B cell (primary cell): ENCODE results near the gene ADD3.

Experiments used
- EZH2 ChIP-seq: IDR thresholded peaks from 2 replicates; pipeline ENCODE4 v1.6.1; 2012; ENCODE audit warnings: borderline replicate concordance, low read depth, mild to moderate bottlenecking, moderate library complexity, low read length; ENCODE audit not compliant: insufficient read depth, poor library complexity, severe bottlenecking
- TF ChIP-seq, protein P1 (sequence below): fragments of 200-600 bp; IDR thresholded peaks from one replicate; pipeline ENCODE4 v1.8.0; 2022; ENCODE audit warnings: antibody characterized with exemption, mild to moderate bottlenecking

DNA sequence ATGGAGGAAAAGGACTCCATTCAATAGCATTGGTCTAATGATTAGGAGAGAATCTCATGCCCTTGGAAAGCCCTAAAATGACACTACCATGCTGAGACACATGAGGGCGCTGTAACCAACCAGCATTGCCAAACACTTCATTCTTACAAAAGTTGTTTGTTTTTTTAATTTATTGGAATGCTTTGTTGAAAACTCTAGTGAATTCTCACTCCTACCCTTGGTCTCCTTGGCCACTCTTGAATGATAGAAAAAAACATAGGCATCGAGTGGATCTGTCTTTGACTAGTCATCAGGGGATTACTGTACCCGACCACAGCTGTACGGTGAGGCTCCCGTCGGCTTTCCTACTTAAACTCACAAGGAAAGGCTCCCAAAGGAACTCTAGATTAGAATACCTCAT lies 29.3 kb upstream of the ADD3 start:
- TF ChIP-seq, protein P1, sequence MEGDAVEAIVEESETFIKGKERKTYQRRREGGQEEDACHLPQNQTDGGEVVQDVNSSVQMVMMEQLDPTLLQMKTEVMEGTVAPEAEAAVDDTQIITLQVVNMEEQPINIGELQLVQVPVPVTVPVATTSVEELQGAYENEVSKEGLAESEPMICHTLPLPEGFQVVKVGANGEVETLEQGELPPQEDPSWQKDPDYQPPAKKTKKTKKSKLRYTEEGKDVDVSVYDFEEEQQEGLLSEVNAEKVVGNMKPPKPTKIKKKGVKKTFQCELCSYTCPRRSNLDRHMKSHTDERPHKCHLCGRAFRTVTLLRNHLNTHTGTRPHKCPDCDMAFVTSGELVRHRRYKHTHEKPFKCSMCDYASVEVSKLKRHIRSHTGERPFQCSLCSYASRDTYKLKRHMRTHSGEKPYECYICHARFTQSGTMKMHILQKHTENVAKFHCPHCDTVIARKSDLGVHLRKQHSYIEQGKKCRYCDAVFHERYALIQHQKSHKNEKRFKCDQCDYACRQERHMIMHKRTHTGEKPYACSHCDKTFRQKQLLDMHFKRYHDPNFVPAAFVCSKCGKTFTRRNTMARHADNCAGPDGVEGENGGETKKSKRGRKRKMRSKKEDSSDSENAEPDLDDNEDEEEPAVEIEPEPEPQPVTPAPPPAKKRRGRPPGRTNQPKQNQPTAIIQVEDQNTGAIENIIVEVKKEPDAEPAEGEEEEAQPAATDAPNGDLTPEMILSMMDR: peak; percentile 90
- TF ChIP-seq EZH2: no peak
